Keratinocyte (primary cell): Measurements from ENCODE around the gene S100A6. TPM values are rescaled to one million over a fixed set of nuclear protein-coding genes. Genes with fewer than 3 reads are reported as not detected.
A peak's percentile ranks its signal among the peaks of the same experiment; 100 is the strongest.

Source experiments
- DNase-seq: peaks from one replicate; pipeline ENCODE4 v3.0.0-alpha.2; 2011; ENCODE audit warnings: low read depth, missing footprints, low spot score
- FAIRE-seq: peaks from 2 replicates; lab custom pipeline; 2011; peaks lifted over from hg19 to GRCh38; lab: Jason Lieb, UNC
- H2AFZ ChIP-seq: 2 replicates; pipeline ENCODE4 v1.6.0; 2012; ENCODE audit warnings: low read length, control low read depth, inconsistent platforms; ENCODE audit not compliant: control insufficient read depth
- H3K27ac ChIP-seq: 2 replicates; pipeline ENCODE4 v1.5.1; 2011; ENCODE audit warnings: low read length; ENCODE audit not compliant: control insufficient read depth, insufficient read depth
- H3K27me3 ChIP-seq: 3 replicates; pipeline ENCODE4 v1.6.0; 2011; ENCODE audit warnings: low read length; ENCODE audit not compliant: control insufficient read depth, insufficient read depth; ENCODE audit errors: extremely low read depth
- H3K36me3 ChIP-seq, 2 experiments: 2 replicates in 1 of 2; 3 replicates in 1 of 2; pipeline ENCODE4 v1.5.1; 2011; ENCODE audit warnings: low read length in 2 of 2, mild to moderate bottlenecking in 1 of 2; ENCODE audit not compliant: control insufficient read depth in 2 of 2, insufficient read depth in 2 of 2; ENCODE audit errors: extremely low read depth in 1 of 2
- H3K4me1 ChIP-seq: 3 replicates; pipeline ENCODE4 v1.5.1; 2011; ENCODE audit warnings: low read length; ENCODE audit not compliant: control insufficient read depth, insufficient read depth; ENCODE audit errors: extremely low read depth
- H3K4me2 ChIP-seq: 3 replicates; pipeline ENCODE4 v1.6.0; 2011; ENCODE audit warnings: low read depth, low read length; ENCODE audit not compliant: control insufficient read depth, insufficient read depth; ENCODE audit errors: extremely low read depth
- H3K4me3 ChIP-seq, 3 experiments: fragments of 200-600 bp in 1 of 3; sonication (generic) in 1 of 3; 2 replicates in 2 of 3; 3 replicates in 1 of 3; pipeline ENCODE4 v1.5.1; 2011 to 2016; ENCODE audit warnings: low read length in 3 of 3, mild to moderate bottlenecking in 3 of 3, control low read depth in 2 of 3, inconsistent platforms in 1 of 3, low read depth in 1 of 3, mixed read lengths in 1 of 3, mixed run types in 1 of 3, moderate library complexity in 1 of 3; ENCODE audit not compliant: control insufficient read depth in 2 of 3, insufficient read depth in 2 of 3; ENCODE audit errors: extremely low read depth in 1 of 3
- H3K79me2 ChIP-seq: 2 replicates; pipeline ENCODE4 v1.6.0; 2012; ENCODE audit warnings: low read length; ENCODE audit not compliant: control insufficient read depth, insufficient read depth
- H3K9ac ChIP-seq: 3 replicates; pipeline ENCODE4 v1.6.0; 2011; ENCODE audit warnings: low read length; ENCODE audit not compliant: control insufficient read depth, insufficient read depth; ENCODE audit errors: extremely low read depth
- H3K9me1 ChIP-seq: 3 replicates; pipeline ENCODE4 v1.6.0; 2011; ENCODE audit warnings: low read length; ENCODE audit not compliant: control insufficient read depth, insufficient read depth; ENCODE audit errors: extremely low read depth
- H3K9me3 ChIP-seq: 2 replicates; pipeline ENCODE4 v1.5.1; 2012; ENCODE audit warnings: low read depth, low read length; ENCODE audit not compliant: control insufficient read depth
- H4K20me1 ChIP-seq: 3 replicates; pipeline ENCODE4 v1.6.0; 2011; ENCODE audit warnings: low read length; ENCODE audit not compliant: control insufficient read depth, insufficient read depth; ENCODE audit errors: extremely low read depth
- EZH2 ChIP-seq: IDR thresholded peaks from one replicate; pipeline ENCODE4 v1.6.1; 2012; ENCODE audit warnings: inconsistent platforms, mild to moderate bottlenecking, low read length, moderate library complexity
- dilution Hi-C: fragments of 300-500 bp; cut with MboI; formaldehyde crosslinking; loops from one replicate; pipeline ENCODE4 v1.7.0; 2020; ENCODE audit warnings: low sequenced_read_pairs; ENCODE audit not compliant: extremely low pct_ligation_motif_present
- polyA plus RNA-seq, 5 experiments: library from polyadenylated mRNA; depleted of rRNA in 3 of 5; stranded (reverse) in 3 of 5; stranded (forward) in 1 of 5; unstranded in 1 of 5; fragments of >200 nt; gene quantifications; 1 replicate in 1 of 5; 2 replicates in 3 of 5; 3 replicates in 1 of 5; pipeline versions ENCODE4 v1.2.1 to v1.2.3, GENCODE V29; 2011 to 2012; ENCODE audit warnings: missing spikeins in 2 of 5, low read depth in 1 of 5, low replicate concordance in 1 of 5
- TF ChIP-seq, protein P1 (sequence below), 3 experiments: IDR thresholded peaks in 1 of 3; conservative IDR thresholded peaks in 1 of 3; optimal IDR thresholded peaks in 1 of 3; 2 replicates in 2 of 3; 3 replicates in 1 of 3; pipeline versions ENCODE3 to v1.5.1; 2011; ENCODE audit warnings: low read length in 3 of 3, mild to moderate bottlenecking in 3 of 3, moderate library complexity in 2 of 3, control low read depth in 1 of 3, inconsistent platforms in 1 of 3; ENCODE audit not compliant: insufficient read depth in 2 of 3; ENCODE audit errors: extremely low read depth in 1 of 3

Gene S100A6
- polyA plus RNA-seq, 1 donor (not counting 4 experiments of a cell fraction or from before 2014, with no cell fraction given), result 2,598 TPM

DNA sequence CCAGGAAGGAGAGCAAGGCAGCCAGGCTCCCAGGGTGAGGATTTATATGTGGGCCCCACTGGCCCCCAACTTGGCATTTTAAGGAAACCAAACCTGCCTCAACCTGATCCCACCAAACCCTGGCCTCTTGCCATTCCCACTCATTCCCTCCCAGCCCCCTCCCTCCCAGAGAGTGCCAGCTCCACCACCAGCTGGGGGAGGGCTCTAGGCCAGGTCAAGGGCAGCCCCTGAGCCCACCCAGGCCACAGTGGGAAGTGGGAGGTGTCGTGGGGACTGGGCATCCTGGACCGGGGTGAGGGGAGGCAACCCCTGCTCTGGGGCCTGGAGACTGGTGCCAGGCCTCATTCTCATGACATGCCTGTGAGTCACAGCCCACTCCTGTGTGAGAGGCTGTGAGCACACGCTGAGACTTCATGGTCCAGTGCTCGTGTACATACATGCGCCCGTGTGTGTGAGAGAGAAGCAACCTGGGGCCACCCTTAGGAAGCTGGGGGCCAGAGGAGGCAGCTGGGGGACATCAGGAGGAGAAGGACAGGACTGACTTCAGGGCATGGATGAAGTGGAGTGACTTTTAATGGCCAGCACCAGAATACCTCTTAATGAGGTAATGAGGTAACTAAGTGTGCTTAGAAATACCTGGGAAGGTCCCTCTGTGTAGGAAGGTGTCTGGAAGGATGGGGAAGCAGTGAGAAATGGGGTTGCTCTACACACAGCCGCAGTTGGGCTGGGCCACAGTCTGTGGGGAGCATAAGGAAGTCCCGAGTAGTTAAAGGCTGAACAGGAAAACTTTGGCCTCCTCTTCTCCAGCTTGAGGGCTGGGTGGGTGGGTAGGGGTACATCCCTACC lies 30.0 kb upstream of the S100A6 start, which contains the start of gene S100A2:
Gene S100A2 (minus strand): TSS at position 316 of the 846 bp plus-strand sequence. CDS start 1,967 bp downstream, outside the sequence.
- H3K9ac ChIP-seq, result peak within 1 kb of the TSS; percentile 99
- DNase-seq (peak; percentile 99), FAIRE-seq (peak; percentile 90)
- dilution Hi-C loops, result no loop called here
- H3K79me2 ChIP-seq, result peaks cover 21% of the 10 kb centered on the region
- peak within 1 kb of the TSS; percentile 61 to 99 (median 86) for H3K4me3 ChIP-seq
- peak within 1 kb of the TSS; percentile 100 for H3K27ac ChIP-seq
- H3K4me1 ChIP-seq, result peaks cover 29% of the 10 kb centered on the region
- H3K27me3 ChIP-seq, result no peaks in the 10 kb centered on the region
- peak within 1 kb of the TSS; percentile 97 for H3K4me2 ChIP-seq
- TF ChIP-seq EZH2, result no peak
- TF ChIP-seq, protein P1, sequence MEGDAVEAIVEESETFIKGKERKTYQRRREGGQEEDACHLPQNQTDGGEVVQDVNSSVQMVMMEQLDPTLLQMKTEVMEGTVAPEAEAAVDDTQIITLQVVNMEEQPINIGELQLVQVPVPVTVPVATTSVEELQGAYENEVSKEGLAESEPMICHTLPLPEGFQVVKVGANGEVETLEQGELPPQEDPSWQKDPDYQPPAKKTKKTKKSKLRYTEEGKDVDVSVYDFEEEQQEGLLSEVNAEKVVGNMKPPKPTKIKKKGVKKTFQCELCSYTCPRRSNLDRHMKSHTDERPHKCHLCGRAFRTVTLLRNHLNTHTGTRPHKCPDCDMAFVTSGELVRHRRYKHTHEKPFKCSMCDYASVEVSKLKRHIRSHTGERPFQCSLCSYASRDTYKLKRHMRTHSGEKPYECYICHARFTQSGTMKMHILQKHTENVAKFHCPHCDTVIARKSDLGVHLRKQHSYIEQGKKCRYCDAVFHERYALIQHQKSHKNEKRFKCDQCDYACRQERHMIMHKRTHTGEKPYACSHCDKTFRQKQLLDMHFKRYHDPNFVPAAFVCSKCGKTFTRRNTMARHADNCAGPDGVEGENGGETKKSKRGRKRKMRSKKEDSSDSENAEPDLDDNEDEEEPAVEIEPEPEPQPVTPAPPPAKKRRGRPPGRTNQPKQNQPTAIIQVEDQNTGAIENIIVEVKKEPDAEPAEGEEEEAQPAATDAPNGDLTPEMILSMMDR (optimal IDR thresholded peaks at IDR 0.05 in 1 of 3, IDR thresholded peaks at IDR 0.05 in 1 of 3, conservative IDR thresholded peaks at IDR 0.05 in 1 of 3; ENCODE audit: extremely low read depth in 1 of 3, insufficient read depth in 2 of 3, low read length in 3 of 3), result no peak
- H3K36me3 ChIP-seq, result peaks cover 14 to 29% of the 10 kb centered on the region in 2 experiments
- no peaks in the 10 kb centered on the region for H3K9me1 ChIP-seq
- peaks cover 21% of the 10 kb centered on the region for H4K20me1 ChIP-seq
- no peak within 1 kb of the TSS for H2AFZ ChIP-seq
- H3K9me3 ChIP-seq, result no peaks in the 10 kb centered on the region

DNA sequence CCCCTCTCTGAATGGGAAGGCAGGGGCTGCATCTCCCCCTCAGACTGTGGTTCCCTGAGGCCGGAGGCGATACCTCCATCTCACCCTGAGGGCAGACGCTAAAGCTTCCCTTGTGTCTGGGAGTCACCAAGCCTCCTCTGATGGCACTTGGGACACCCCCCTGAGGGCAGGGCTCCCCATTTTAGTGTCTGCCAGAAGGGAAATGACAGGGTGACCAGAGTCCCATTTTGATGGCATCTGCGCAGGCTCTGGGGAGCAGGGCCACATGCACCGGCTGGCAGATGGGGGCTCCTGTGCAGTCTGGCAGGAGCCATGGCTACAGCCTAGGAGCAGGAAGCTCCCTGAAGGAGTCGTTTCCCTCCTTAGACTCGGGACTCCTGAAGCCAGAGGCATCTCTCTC lies 28.2 kb upstream of the S100A6 start:
- no peaks in the 10 kb centered on the region for H3K9me3 ChIP-seq
- DNase-seq (no peak), FAIRE-seq (no peak)
- H3K36me3 ChIP-seq, result peaks cover 15 to 29% of the 10 kb centered on the region in 2 experiments
- no peaks in the 10 kb centered on the region for H3K9me1 ChIP-seq
- no peaks in the 10 kb centered on the region for H3K27me3 ChIP-seq
- peak overlapping the region; percentile 99 for H3K9ac ChIP-seq
- peak overlapping the region; percentile 97 for H3K4me2 ChIP-seq
- H3K4me1 ChIP-seq, result peaks cover 26% of the 10 kb centered on the region
- dilution Hi-C loops, result no loop called here
- TF ChIP-seq, protein P1 (optimal IDR thresholded peaks at IDR 0.05 in 1 of 3, IDR thresholded peaks at IDR 0.05 in 1 of 3, conservative IDR thresholded peaks at IDR 0.05 in 1 of 3; ENCODE audit: extremely low read depth in 1 of 3, insufficient read depth in 2 of 3, low read length in 3 of 3), result no peak
- peaks cover 21% of the 10 kb centered on the region for H3K79me2 ChIP-seq
- peaks cover 21% of the 10 kb centered on the region for H4K20me1 ChIP-seq
- H2AFZ ChIP-seq, result no peak overlapping the region
- peak overlapping the region; percentile 100 for H3K27ac ChIP-seq
- H3K4me3 ChIP-seq, result peak overlapping the region; percentile 61 to 99 (median 86)
